GM12872 (cell line): ENCODE data around the gene TEAD3.

ENCODE experiments used
- CTCF ChIP-seq: IDR thresholded peaks from 3 replicates; pipeline ENCODE4 v1.5.1; 2011; ENCODE audit warnings: low read depth, mild to moderate bottlenecking, low read length, moderate library complexity; ENCODE audit not compliant: insufficient read depth

Gene TEAD3

GRCh38 chr6:35492974-35493284 is 4.0 kb downstream of the TEAD3 start:
- no peak for TF ChIP-seq CTCF

- TF ChIP-seq CTCF, result no peak
These were observed 4.5 kb downstream of the TEAD3 start for GRCh38 chr6:35492258-35492973.

GRCh38 chr6:35491558-35492257 is 5.2 kb downstream of the TEAD3 start:
- no peak for TF ChIP-seq CTCF

- no peak for TF ChIP-seq CTCF
These were observed 5.9 kb downstream of the TEAD3 start for GRCh38 chr6:35490821-35491557.

GRCh38 chr6:35489995-35490791 is 6.7 kb downstream of the TEAD3 start:
- no peak for TF ChIP-seq CTCF

- TF ChIP-seq CTCF, result no peak
These were observed 7.8 kb downstream of the TEAD3 start for GRCh38 chr6:35489066-35489465.

GRCh38 chr6:35488517-35488862 is 8.4 kb downstream of the TEAD3 start:
- TF ChIP-seq CTCF, result no peak
